ENCODE results near the gene GPN2.
A peak's percentile ranks its signal among the peaks of the same experiment; 100 is the strongest.

Gene GPN2

GRCh38 chr1:26827106-26827604 is 62.9 kb downstream of the GPN2 start (continued):
- TF ChIP-seq KLF8 (tag by site-specific recombination; IDR thresholded peaks at IDR 0.05) (0 out of 2 replicates have a peak, but pooled peaks have one; percentile 2), ZBTB20 (tag by site-specific recombination; IDR thresholded peaks at IDR 0.05) (no peak; the same call in 1 of the 2 replicates), KLF17 (tag by site-specific recombination; IDR thresholded peaks at IDR 0.05) (peak; percentile 17; the same call in 1 of the 2 replicates), ZNF654 (tag by site-specific recombination; IDR thresholded peaks at IDR 0.05; ENCODE audit: low read depth) (no peak), KLF9 (tag by site-specific recombination; IDR thresholded peaks at IDR 0.05; ENCODE audit: low read depth) (0 out of 2 replicates have a peak, but pooled peaks have one; percentile 38), YY2 (tag by site-specific recombination; IDR thresholded peaks at IDR 0.05) (no peak), MZF1 (tag by site-specific recombination; IDR thresholded peaks at IDR 0.05; ENCODE audit: borderline replicate concordance) (no peak), ZNF169 (tag by site-specific recombination; IDR thresholded peaks at IDR 0.05) (no peak), ZFHX2 (tag by site-specific recombination; conservative IDR thresholded peaks at IDR 0.05) (no peak), IKZF3 (tag by site-specific recombination; IDR thresholded peaks at IDR 0.05) (no peak), TCF7L2 (IDR thresholded peaks at IDR 0.05; ENCODE audit: borderline replicate concordance, low read depth, low read length) (no peak), SP2 (tag by site-specific recombination; IDR thresholded peaks at IDR 0.05) (0 out of 2 replicates have a peak, but pooled peaks have one; percentile 9), ZNF776 (tag by site-specific recombination; IDR thresholded peaks at IDR 0.05; ENCODE audit: borderline replicate concordance) (no peak), ZNF610 (tag by site-specific recombination; IDR thresholded peaks at IDR 0.05; ENCODE audit: borderline replicate concordance) (no peak), ZNF555 (tag by site-specific recombination; conservative IDR thresholded peaks at IDR 0.05) (no peak), YY1 (tag by site-specific recombination; IDR thresholded peaks at IDR 0.05) (no peak), ATF2 (tag by site-specific recombination; IDR thresholded peaks at IDR 0.05; ENCODE audit: low read depth) (no peak), ZNF785 (tag by site-specific recombination; IDR thresholded peaks at IDR 0.05) (no peak), ZNF157 (tag by site-specific recombination; IDR thresholded peaks at IDR 0.05) (no peak), ZNF426 (tag by site-specific recombination; IDR thresholded peaks at IDR 0.05) (no peak), ZNF548 (tag by site-specific recombination; IDR thresholded peaks at IDR 0.05) (no peak)
- TF ChIP-seq, protein P1, sequence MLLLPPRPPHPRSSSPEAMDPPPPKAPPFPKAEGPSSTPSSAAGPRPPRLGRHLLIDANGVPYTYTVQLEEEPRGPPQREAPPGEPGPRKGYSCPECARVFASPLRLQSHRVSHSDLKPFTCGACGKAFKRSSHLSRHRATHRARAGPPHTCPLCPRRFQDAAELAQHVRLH (tag by site-specific recombination; IDR thresholded peaks at IDR 0.05), result no peak
- TF ChIP-seq, protein P2, sequence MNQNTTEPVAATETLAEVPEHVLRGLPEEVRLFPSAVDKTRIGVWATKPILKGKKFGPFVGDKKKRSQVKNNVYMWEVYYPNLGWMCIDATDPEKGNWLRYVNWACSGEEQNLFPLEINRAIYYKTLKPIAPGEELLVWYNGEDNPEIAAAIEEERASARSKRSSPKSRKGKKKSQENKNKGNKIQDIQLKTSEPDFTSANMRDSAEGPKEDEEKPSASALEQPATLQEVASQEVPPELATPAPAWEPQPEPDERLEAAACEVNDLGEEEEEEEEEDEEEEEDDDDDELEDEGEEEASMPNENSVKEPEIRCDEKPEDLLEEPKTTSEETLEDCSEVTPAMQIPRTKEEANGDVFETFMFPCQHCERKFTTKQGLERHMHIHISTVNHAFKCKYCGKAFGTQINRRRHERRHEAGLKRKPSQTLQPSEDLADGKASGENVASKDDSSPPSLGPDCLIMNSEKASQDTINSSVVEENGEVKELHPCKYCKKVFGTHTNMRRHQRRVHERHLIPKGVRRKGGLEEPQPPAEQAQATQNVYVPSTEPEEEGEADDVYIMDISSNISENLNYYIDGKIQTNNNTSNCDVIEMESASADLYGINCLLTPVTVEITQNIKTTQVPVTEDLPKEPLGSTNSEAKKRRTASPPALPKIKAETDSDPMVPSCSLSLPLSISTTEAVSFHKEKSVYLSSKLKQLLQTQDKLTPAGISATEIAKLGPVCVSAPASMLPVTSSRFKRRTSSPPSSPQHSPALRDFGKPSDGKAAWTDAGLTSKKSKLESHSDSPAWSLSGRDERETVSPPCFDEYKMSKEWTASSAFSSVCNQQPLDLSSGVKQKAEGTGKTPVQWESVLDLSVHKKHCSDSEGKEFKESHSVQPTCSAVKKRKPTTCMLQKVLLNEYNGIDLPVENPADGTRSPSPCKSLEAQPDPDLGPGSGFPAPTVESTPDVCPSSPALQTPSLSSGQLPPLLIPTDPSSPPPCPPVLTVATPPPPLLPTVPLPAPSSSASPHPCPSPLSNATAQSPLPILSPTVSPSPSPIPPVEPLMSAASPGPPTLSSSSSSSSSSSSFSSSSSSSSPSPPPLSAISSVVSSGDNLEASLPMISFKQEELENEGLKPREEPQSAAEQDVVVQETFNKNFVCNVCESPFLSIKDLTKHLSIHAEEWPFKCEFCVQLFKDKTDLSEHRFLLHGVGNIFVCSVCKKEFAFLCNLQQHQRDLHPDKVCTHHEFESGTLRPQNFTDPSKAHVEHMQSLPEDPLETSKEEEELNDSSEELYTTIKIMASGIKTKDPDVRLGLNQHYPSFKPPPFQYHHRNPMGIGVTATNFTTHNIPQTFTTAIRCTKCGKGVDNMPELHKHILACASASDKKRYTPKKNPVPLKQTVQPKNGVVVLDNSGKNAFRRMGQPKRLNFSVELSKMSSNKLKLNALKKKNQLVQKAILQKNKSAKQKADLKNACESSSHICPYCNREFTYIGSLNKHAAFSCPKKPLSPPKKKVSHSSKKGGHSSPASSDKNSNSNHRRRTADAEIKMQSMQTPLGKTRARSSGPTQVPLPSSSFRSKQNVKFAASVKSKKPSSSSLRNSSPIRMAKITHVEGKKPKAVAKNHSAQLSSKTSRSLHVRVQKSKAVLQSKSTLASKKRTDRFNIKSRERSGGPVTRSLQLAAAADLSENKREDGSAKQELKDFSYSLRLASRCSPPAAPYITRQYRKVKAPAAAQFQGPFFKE (tag by site-specific recombination; IDR thresholded peaks at IDR 0.05; ENCODE audit: borderline replicate concordance), result no peak

Measured in HEK293 (cell line).